Stimulated activated CD8-positive, alpha-beta memory T cell treated with anti-CD3 and anti-CD28 coated beads, Interleukin-12 subunit alpha, Interleukin-12 subunit beta, amount 100 ng/mL, for 24 hours (primary cell): ENCODE measurements around the gene KDM5C.
"Not testable (repeated sequence)": the region's sequence is repeated elsewhere in the genome, so short reads cannot be mapped to it uniquely, and the experiment has no call there.

Source experiments
- DNase-seq: peaks from one replicate; pipeline ENCODE4 v3.0.0-alpha.2; 2020; ENCODE audit errors: extremely low read depth

Gene KDM5C

DNA sequence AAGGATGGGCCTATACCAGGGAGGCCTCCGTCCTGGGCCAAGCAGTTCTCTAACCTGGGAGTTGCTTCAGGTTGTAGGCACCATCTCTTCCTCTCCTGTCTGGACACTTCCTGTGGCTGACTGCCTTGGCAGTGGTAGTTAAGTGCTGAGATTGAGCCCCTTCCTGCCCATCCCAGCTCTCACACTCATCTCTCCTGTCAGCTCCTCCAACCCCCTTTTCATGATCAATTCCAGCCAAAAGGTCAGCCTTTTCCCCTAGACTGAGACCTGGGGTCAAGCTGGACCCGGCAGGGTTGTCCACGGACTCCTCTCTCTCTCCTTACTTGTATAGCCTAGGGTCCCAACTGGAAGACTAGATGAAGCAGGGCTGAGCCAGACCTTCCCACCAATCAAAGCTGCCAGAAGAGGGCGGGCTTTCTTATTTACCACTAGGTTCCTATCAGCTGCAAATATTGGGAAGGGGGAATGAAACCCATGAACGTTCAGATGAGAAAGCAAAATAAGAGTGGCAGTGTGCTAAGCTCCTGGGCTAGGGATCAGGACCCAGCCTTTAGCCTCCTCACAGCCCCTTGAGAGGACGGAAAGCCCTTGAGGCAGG lies 34.5 kb downstream of the KDM5C start:
- no peak for DNase-seq

DNA sequence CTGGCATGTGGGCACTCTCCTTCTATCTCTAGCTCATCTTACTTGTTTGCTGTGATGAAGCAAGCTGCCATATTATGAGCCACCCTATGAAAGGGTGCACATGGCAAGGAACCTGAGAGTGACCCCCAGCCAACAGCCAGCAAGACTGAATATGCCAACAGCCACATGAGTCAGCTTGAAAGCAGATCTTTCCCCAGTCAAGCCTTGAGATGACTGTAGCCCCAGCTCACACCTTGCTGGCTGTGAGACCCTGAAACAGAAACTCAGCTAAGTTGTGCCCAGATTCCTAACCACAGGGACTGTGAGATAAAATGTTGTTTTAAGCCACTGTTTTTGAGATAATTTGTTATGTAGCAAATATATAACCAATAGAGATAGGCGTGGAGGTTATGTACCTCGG lies 36.2 kb downstream of the KDM5C start:
- no peak for DNase-seq

DNA sequence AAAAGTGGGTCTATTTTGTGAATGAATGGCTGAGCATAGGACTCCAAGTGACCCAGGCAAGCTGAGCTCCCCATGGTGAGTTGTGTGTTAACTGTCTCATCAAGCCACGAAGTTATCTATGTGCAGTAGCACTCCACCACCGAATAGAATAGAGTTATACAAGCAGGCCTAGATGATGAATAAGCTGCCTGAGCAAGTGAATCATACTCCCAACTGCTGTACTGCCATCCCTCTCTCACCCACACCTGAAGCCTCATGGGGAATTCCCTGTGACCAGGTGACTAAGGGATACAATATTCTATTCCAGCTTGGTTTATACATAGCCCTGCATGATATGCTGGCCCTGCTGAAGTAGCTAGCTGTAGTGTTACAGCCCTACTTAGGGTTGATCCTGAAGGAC lies 38.7 kb downstream of the KDM5C start:
- DNase-seq = no peak

DNA sequence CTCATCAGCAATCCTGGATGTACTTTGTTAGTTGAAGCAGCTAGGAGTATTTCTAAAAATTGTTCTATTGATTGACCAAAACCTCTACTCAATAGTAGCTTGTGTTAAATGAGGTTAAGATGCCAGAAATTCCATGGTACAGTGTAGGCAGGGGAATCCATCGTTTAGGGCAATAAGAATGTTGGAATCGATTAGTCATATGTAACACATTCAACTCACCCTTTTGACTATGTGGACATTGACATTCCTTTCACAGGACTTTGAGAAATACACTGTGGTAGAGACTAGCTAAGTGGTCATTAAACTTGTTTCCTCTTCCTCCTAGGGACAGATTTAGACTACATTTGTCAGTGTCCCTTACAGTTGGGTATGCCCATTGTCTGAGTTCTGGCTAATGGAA lies 40.2 kb downstream of the KDM5C start:
- DNase-seq = no peak

DNA sequence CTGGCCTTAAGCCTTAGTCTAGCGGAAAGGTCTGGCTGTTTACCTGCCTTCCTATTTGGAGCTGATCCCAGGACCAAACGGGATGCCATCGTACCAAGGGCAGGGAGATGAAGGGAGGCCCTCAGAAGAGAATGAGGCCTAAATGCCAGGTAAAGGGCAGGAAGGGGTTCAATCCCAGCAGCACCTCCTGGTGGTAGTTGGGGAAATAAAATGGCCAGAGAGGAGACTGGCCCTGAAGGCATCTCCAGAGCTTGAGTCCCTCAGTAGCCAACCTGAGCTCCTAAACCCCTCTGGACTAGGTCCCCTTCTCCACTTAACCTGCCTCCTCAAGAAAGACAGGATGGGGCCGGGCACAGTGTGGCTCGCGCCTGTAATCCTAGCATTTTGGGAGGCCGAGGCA lies 53.7 kb downstream of the KDM5C start:
- DNase-seq = no peak

DNA sequence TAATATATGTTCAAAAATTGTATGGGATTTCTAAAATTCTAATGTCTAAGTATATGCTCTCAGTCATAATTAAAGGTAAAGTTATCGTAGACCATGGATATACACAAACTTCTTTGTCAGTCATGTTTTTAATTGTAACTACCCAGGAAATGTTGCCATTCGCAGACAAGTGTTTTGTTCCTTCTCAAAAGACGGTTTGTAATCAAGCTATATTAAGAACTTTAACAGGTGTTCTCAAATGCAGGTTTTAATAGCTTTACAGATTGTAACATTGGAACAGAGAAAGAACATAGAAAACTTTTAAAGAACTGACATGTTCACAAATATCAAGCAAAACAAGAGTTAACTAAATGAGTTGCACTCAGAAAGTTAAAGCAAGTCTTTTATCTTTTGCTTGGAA lies 58.9 kb downstream of the KDM5C start:
- DNase-seq = no peak

DNA sequence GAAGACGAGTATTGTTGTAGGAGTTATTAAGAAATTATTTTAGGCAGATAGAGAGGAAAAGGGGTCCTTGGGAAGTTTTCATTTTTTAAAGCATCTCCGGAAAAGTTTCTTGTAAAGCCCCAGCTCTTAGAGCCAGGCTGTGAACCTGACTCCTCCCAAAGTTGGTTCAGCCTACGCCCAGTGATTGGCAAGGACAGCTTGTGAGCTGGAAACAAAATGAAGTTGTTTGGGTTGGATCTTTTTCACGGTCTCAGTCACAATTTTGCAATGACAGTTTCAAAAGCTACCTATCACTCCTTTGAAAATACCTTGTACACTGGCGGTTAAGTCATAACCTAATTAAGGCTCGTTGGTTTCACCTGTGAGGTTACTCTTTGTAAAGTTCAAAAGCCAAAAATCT lies 60.4 kb downstream of the KDM5C start:
- DNase-seq = not testable (repeated sequence)

DNA sequence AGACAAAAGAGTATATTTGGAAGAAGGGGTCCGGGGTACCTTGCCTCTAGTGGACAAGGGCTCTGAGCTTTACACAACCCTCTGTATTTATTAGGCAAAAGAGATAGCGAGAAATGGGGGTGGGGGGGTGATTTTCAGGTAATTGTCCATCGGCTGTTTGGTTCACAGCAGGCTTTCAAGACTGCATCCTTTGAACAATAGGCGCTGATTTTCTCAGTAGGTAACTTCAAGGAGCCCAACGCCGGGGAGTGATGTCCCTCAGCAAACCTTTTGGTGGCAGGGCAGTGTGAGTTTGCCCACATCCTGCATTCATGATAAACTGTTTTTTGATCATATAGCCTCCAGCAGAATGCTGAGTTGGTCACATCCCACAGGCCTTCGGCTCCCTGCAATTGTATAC lies 61.6 kb downstream of the KDM5C start:
- no peak for DNase-seq

DNA sequence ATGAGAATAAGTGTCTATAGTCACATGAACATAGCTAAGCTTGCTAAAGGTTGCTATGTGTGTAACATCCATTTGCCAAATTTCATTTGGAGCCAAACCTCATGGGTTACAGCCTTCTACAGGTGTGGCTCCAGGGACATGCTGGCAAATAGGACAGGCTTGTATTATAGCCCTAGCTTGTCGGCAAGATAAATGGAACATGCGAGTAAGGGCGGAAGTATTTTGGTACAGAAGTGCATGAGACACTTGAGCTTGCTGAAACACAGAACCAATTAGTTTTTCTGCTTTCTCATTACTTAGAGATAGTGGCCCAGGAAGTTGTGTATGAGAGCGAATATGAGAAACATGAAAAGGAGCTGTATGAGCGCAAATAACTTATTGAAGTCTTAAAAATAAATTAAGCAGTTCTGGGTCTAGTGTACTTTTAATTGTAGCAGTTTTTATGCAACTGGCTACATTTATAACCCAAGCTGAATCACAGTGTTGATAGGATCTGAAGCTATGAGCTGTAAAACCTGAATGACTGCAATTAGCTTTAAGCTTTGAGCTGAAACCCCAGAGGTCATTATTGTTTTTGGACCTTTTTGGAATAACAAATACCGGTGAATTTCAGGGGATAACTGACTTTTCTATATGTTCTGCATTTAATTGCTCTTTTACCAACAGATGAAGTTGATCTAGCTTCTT lies 64.6 kb downstream of the KDM5C start:
- DNase-seq = no peak

DNA sequence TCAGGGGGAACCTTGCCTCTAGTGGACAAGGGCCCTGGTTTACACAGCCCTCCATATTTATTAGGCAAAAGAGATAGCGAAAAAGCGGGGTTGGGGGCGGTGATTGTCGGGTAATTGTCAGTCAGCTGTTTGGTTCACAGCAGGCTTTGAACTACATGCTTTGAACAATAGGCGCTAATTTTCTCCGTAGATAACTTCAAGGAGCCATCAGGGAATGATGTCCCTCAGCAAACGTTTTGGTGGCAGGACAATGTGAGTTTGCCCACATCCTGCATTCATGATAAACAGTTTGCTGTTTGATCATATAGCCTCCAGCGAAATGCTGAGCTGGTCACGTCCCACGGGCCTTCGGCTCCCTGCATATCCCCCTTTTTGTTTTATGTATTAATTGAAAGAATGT lies 65.8 kb downstream of the KDM5C start:
- DNase-seq = no peak

DNA sequence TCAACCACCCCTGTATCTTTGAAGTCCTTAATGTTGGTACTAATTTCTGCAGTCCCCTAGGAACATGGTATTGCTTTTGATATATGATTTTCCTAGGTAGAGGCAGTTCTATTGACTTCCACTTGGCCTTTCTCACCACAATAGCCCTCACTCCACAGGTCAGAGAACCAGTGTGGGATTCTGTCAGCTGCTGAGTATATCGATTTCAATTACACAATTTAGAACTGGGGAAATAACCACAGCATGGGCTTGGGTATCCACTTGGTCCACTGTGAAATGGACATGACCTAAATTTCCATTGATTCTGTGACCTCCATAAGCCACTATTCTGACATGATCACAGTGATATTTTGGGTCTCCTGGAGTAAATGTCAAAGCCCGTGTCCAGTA lies 68.8 kb downstream of the KDM5C start:
- DNase-seq = no peak

DNA sequence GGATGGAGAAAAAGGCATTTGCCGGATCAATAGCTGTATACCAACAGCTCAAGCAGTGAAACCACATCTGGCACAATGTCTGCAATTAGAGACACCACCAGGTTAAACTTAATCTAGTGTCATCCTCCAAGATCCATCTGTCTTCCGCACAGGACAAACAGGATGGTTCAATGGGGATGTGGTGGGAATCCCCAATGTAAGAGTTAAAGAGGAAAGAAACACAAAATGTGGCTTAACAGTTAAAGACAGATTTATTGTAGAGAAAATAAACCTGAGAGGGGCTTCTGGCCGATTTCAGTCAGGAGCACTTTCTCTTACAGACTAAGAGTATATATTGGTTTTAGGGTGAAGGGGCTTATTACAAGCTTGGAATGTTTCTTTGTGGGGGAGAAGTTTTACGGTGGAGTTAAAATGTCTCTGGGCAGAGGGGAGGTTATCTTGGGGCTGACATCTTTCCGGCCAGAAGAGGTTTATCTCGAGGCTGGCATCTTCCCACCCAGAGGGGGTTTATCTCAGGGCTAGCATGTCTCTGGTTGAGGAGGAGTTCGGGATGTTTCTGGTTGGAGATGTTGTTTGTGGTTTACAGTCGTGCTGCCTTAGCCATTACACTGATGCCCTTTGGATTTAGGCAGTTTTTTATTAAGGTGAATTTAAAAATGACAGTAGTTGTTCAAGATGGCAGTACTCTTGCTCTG lies 69.3 kb downstream of the KDM5C start:
- DNase-seq = no peak

DNA sequence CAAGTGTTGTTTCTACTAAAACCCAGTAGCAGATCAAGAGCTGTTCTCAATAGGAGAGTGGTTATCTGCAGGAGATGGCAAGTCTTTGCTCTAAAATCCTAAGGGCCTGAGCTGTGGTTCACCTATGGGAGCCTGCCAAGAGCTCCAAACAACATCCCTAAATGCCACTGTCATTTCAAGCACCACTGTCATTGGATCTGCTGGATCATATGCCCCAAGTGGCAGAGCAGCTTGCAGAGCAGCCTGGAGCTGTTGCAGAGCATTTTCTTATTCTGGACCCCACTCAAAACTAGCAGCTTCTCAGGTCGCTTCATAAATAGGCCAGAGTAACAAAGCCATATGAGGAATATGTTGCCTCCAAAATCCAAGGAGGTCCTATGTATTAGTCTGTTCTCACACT lies 71.4 kb downstream of the KDM5C start:
- no peak for DNase-seq
